RWPE2 (cell line): ENCODE data around the gene SSRP1.

ENCODE experiments used
- ATAC-seq: fragments of 200-7000 bp; cut with Tn5 transposase; 3 replicates; pipeline ENCODE4 v1.9.1; 2021; ENCODE audit warnings: low read depth
- DNase-seq: peaks from one replicate; pipeline ENCODE4 v3.0.0-alpha.2; 2020; ENCODE audit warnings: low spot score
- H3K27ac ChIP-seq: fragments of 450-650 bp; 2 replicates; pipeline ENCODE4 v1.5.1; 2017; ENCODE audit warnings: mild to moderate bottlenecking; ENCODE audit not compliant: poor library complexity, severe bottlenecking
- H3K27me3 ChIP-seq: fragments of 250-450 bp; sonication (Bioruptor Pico); 2 replicates; pipeline ENCODE4 v1.5.1; 2021; ENCODE audit warnings: mild to moderate bottlenecking, moderate library complexity; ENCODE audit not compliant: insufficient read depth, poor library complexity, severe bottlenecking
- H3K36me3 ChIP-seq: fragments of 250-450 bp; sonication (Bioruptor Pico); 2 replicates; pipeline ENCODE4 v1.5.1; 2020; ENCODE audit warnings: low read depth, mild to moderate bottlenecking, moderate library complexity
- H3K4me1 ChIP-seq: fragments of 250-450 bp; sonication (Bioruptor Pico); 2 replicates; pipeline ENCODE4 v1.5.1; 2021; ENCODE audit warnings: mild to moderate bottlenecking, moderate library complexity; ENCODE audit not compliant: insufficient read depth, poor library complexity, severe bottlenecking
- H3K4me3 ChIP-seq: fragments of 250-450 bp; sonication (Bioruptor Pico); 2 replicates; pipeline ENCODE4 v1.5.1; 2021; ENCODE audit warnings: mild to moderate bottlenecking, moderate library complexity; ENCODE audit not compliant: severe bottlenecking
- H3K9me3 ChIP-seq: fragments of 250-450 bp; sonication (Bioruptor Pico); 2 replicates; pipeline ENCODE4 v1.5.1; 2021; ENCODE audit warnings: mild to moderate bottlenecking, moderate library complexity; ENCODE audit not compliant: severe bottlenecking
- TF ChIP-seq, protein P1 (sequence below): fragments of 450-650 bp; IDR thresholded peaks from one replicate; pipeline ENCODE4 v1.5.1; 2017; ENCODE audit warnings: mild to moderate bottlenecking, moderate library complexity; ENCODE audit not compliant: poor library complexity, severe bottlenecking

The SSRP1 gene

DNA sequence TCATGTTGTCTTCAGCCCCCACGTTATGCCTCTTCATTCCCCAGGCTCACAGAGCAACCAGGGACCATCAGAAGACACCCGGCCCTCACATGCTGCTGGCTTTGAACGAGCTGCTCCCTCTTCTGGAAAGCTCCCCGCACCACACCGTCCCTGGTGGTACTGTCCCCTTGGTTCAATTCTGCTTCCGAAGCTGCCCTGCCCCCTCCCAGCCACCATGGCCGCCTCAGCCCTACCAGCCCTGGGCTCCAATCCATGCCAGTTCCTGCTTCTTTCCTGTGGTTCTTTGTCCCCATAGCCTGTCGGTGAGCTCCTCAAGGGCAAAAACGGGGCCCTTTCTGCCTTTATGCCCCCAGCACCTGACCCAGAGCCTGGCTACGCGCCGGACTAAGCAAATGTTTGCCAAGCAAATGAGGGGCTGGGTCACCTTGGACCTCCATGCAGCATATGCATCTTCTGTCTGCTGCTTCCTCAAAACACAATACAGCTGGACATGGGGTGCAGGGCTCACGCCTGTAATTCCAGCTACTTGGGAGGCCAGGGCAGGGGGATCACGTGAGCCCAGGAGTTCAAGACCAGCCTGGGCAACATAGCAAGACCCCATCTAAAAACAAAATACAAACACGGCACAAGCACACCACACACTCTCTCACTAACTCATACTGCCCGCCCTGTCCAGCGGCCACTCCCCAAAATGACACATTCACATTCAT is 32.3 kb downstream of the SSRP1 start:
- TF ChIP-seq, protein P1, sequence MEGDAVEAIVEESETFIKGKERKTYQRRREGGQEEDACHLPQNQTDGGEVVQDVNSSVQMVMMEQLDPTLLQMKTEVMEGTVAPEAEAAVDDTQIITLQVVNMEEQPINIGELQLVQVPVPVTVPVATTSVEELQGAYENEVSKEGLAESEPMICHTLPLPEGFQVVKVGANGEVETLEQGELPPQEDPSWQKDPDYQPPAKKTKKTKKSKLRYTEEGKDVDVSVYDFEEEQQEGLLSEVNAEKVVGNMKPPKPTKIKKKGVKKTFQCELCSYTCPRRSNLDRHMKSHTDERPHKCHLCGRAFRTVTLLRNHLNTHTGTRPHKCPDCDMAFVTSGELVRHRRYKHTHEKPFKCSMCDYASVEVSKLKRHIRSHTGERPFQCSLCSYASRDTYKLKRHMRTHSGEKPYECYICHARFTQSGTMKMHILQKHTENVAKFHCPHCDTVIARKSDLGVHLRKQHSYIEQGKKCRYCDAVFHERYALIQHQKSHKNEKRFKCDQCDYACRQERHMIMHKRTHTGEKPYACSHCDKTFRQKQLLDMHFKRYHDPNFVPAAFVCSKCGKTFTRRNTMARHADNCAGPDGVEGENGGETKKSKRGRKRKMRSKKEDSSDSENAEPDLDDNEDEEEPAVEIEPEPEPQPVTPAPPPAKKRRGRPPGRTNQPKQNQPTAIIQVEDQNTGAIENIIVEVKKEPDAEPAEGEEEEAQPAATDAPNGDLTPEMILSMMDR, result no peak
- Histone ChIP-seq H3K27me3 (no peaks in the 10 kb centered on the region), H3K9me3 (no peaks in the 10 kb centered on the region), H3K4me3 (no peak overlapping the region), H3K27ac (peak overlapping the region; percentile 87), H3K36me3 (peaks cover 84% of the 10 kb centered on the region), H3K4me1 (peaks cover 46% of the 10 kb centered on the region)
- ATAC-seq, result peak; percentile 62; the same call in 2 of the 3 replicates
- no peak for DNase-seq

DNA sequence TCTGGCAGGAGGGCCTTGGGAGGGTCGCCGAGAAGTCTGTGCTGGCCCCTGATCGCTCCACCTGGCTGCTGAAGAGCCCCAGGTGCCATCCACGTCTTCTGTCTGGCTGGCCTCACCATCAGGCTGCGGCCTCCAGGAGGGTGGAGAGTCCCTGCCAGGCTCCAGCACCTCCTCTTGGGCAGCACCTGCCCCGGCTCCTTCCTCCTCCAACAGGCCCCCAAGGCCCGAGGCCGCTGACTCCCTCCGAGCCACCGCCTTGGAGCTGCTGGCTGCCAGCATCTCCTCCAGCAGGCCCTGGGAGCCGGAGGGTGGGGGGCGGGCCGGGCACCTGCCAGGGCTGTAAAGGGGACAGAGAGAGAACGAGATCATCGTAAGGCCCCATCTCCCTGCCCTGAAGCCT is 33.2 kb downstream of the SSRP1 start:
- TF ChIP-seq, protein P1, result no peak

GRCh38 chr11:57301711-57302423 is 33.8 kb downstream of the SSRP1 start:
- Histone ChIP-seq H3K4me1 (peaks cover 31% of the 10 kb centered on the region), H3K27ac (no peak overlapping the region), H3K9me3 (no peaks in the 10 kb centered on the region), H3K36me3 (peaks cover 81% of the 10 kb centered on the region), H3K4me3 (no peak overlapping the region), H3K27me3 (no peaks in the 10 kb centered on the region)
- DNase-seq (no peak), ATAC-seq (no peak)
- TF ChIP-seq, protein P1, result no peak

More for the DNA sequence above, 33.2 kb downstream of the SSRP1 start:
- H3K27ac ChIP-seq, result peak overlapping the region; percentile 87
- ATAC-seq (no peak), DNase-seq (no peak)
- H3K4me1 ChIP-seq, result peaks cover 37% of the 10 kb centered on the region
- no peaks in the 10 kb centered on the region for H3K27me3 ChIP-seq
- peaks cover 87% of the 10 kb centered on the region for H3K36me3 ChIP-seq
- no peak overlapping the region for H3K4me3 ChIP-seq
- no peaks in the 10 kb centered on the region for H3K9me3 ChIP-seq

DNA sequence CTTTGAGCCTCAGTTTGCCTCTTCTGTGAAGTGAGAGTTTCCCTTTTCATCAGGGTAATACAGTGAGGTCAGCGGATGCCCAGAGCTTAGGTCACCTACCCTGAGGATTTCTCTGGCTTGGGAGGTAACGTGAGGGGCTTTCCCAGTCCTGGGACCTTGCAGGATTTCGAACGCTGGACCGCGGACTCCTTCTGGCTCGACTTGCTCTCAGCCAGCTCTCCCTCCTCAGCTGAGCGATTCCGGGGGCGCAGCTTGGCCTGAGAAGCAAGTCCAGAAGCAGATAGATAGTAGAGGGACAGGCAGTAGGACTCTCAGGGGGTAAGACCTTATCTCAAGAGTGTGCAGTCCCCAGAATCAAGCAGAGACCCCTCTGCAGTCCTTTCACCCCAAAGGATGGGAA is 34.9 kb downstream of the SSRP1 start:
- no peak for DNase-seq
- TF ChIP-seq, protein P1, result no peak
- no peak overlapping the region for H3K27ac ChIP-seq
- no peaks in the 10 kb centered on the region for H3K9me3 ChIP-seq
- H3K27me3 ChIP-seq, result no peaks in the 10 kb centered on the region
- H3K4me3 ChIP-seq, result no peak overlapping the region
- no peak for ATAC-seq
- peaks cover 73% of the 10 kb centered on the region for H3K36me3 ChIP-seq
- H3K4me1 ChIP-seq, result peaks cover 27% of the 10 kb centered on the region
